Prostate gland (tissue), 2 donors: ENCODE data around the gene IFRD1. TPM values are rescaled to one million over a fixed set of nuclear protein-coding genes. Genes with fewer than 3 reads are reported as not detected.

Experiments
- DNase-seq: peaks from one replicate; pipeline ENCODE4 v3.0.0-alpha.2; 2019; ENCODE audit warnings: low spot score
- H3K27ac ChIP-seq, 2 donors: fragments of 200-600 bp; sonication (generic); 2 replicates each; pipeline ENCODE4 v1.5.1; 2017 to 2019
- H3K27me3 ChIP-seq: fragments of 200-600 bp; sonication (generic); replicated peaks from 2 replicates; pipeline ENCODE4 v1.5.1; 2019; ENCODE audit not compliant: insufficient read depth
- H3K36me3 ChIP-seq, 2 donors: fragments of 200-600 bp; sonication (generic); 1 replicate in 1 of 2; 2 replicates in 1 of 2; pipeline versions ENCODE4 v1.5.1 to v1.8.1; 2017 to 2019
- H3K4me1 ChIP-seq: fragments of 200-600 bp; sonication (generic); replicated peaks from 2 replicates; pipeline ENCODE4 v1.5.1; 2019
- H3K4me3 ChIP-seq, 2 donors: fragments of 200-600 bp; sonication (generic); 2 replicates each; pipeline ENCODE4 v1.5.1; 2017 to 2019
- H3K9me3 ChIP-seq: fragments of 200-600 bp; sonication (generic); 2 replicates; pipeline ENCODE4 v1.5.1; 2017
- POLR2A ChIP-seq: fragments of 450-650 bp; IDR thresholded peaks from one replicate; pipeline ENCODE4 v1.6.1; 2016; ENCODE audit warnings: antibody characterized with exemption, mild to moderate bottlenecking
- POLR2AphosphoS5 ChIP-seq: sonication (generic); formaldehyde crosslinking; IDR thresholded peaks from one replicate; pipeline ENCODE4 v1.6.1; 2017; ENCODE audit warnings: antibody characterized with exemption
- WGBS: methylation state at CpG from one replicate; pipeline ENCODE4 v1.1.5; 2018; 5-methylcytosine and 5-hydroxymethylcytosine counted together
- intact Hi-C: fragments of 100-400 bp; cut with DNase I; formaldehyde crosslinking; loops from one replicate; pipeline ENCODE4 v1.14.2; 2022
- total RNA-seq, 2 donors: library from RNA; depleted of rRNA; stranded (reverse); fragments of >200 nt; gene quantifications; one replicate each; pipeline ENCODE4 v1.1.0, GENCODE V29; 2016
- TF ChIP-seq, protein P1 (sequence below), 4 experiments: fragments of 200-600 bp in 2 of 4; fragments of 450-650 bp in 2 of 4; sonication (generic) in 2 of 4; IDR thresholded peaks; 1 replicate in 3 of 4; 2 replicates in 1 of 4; pipeline ENCODE4 v1.5.1; 2016 to 2019; ENCODE audit warnings: antibody characterized with exemption in 4 of 4, mild to moderate bottlenecking in 2 of 4, moderate library complexity in 2 of 4

Gene IFRD1
- total RNA-seq, 2 donors from 2014 or later: 57.5 to 58.5 TPM

DNA sequence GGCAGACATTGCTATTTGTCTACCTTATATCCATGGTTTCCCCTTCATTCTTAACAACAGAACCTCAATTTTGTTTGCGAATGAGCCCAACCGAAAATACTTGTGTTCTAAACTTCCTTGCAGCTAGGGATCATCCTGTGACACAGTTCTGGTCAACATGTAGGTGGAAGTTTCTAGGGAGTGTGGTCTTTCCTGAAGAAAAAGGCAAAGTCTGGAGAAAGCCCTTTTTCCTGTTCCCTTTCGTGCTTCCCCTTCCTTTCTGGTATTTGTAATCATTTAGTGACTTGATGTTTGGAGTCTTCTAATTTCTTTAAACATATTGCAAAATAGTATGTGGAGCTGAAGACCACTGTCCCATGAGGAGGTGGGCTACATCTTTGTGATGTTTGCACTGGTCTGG is 2.9 kb upstream of the IFRD1 start:
- H3K4me3 ChIP-seq: no peak overlapping the region
- intact Hi-C loops: no loop called here
- peaks cover 9% of the 10 kb centered on the region for H3K4me1 ChIP-seq
- H3K9me3 ChIP-seq: no peaks in the 10 kb centered on the region
- 95% methylated on average over 3 of the region's 3 CpGs for WGBS
- H3K27me3 ChIP-seq: no peaks in the 10 kb centered on the region
- H3K27ac ChIP-seq: no peak overlapping the region
- no peak for TF ChIP-seq POLR2A
- TF ChIP-seq POLR2AphosphoS5: no peak
- TF ChIP-seq, protein P1, sequence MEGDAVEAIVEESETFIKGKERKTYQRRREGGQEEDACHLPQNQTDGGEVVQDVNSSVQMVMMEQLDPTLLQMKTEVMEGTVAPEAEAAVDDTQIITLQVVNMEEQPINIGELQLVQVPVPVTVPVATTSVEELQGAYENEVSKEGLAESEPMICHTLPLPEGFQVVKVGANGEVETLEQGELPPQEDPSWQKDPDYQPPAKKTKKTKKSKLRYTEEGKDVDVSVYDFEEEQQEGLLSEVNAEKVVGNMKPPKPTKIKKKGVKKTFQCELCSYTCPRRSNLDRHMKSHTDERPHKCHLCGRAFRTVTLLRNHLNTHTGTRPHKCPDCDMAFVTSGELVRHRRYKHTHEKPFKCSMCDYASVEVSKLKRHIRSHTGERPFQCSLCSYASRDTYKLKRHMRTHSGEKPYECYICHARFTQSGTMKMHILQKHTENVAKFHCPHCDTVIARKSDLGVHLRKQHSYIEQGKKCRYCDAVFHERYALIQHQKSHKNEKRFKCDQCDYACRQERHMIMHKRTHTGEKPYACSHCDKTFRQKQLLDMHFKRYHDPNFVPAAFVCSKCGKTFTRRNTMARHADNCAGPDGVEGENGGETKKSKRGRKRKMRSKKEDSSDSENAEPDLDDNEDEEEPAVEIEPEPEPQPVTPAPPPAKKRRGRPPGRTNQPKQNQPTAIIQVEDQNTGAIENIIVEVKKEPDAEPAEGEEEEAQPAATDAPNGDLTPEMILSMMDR (IDR thresholded peaks at IDR 0.05): no peak
- H3K36me3 ChIP-seq: no peaks in the 10 kb centered on the region
- DNase-seq: no peak

DNA sequence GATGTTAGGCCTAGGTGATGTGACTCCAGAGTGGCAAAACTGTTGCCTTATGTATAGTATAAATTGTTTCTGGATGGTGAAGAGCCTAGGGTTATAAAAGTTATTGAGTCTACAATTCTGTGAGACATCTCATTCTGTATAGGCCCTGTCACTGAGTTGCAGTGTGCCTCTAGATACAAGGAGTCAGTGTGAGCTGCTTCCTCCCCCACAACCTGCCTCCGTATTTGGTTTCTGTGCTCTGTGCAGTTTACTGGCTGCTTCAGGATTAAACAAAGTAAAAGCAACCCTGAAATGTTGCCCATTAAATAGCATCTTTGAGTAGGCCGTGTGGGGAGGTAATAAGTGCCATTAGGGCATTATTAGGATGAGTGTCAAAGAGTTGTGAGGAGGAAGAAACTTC is 1.9 kb upstream of the IFRD1 start:
- Histone ChIP-seq H3K36me3 (no peaks in the 10 kb centered on the region), H3K27ac (peak overlapping the region; percentile 95 to 99), H3K4me3 (no peak overlapping the region), H3K9me3 (no peaks in the 10 kb centered on the region), H3K27me3 (no peaks in the 10 kb centered on the region), H3K4me1 (peaks cover 9% of the 10 kb centered on the region)
- TF ChIP-seq POLR2AphosphoS5 (no peak), POLR2A (no peak)
- TF ChIP-seq, protein P1 (IDR thresholded peaks at IDR 0.05): no peak
- DNase-seq: no peak
- intact Hi-C loops: no loop called here
- 53% methylated on average over 2 of the region's 2 CpGs for WGBS

DNA sequence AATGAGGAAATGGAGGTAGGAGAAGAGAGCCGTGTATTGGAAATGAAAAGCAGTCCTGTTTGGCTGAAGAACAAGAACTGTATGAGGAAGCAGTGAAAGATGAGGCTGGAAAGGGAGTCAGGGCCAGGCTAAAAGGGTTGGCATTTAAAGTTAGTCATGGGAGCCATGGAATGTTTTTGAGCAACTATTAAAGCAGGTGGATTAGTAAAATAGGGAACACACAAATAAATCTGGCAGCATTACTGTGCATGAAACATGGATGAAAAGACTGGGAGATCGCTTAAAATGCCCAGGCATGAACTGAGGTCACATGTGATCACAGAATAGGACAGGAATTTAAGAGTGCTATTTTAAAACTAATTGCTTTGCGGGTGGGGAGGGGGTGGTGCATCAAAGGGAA is 1.4 kb upstream of the IFRD1 start:
- 65% methylated on average over 3 of the region's 3 CpGs for WGBS
- intact Hi-C loops: no loop called here
- no peaks in the 10 kb centered on the region for H3K9me3 ChIP-seq
- no peak for DNase-seq
- peaks cover 9% of the 10 kb centered on the region for H3K4me1 ChIP-seq
- H3K36me3 ChIP-seq: no peaks in the 10 kb centered on the region
- H3K4me3 ChIP-seq: no peak overlapping the region
- TF ChIP-seq POLR2AphosphoS5: no peak
- TF ChIP-seq POLR2A: no peak
- TF ChIP-seq, protein P1 (IDR thresholded peaks at IDR 0.05): no peak
- H3K27ac ChIP-seq: peak overlapping the region; percentile 95 to 99
- no peaks in the 10 kb centered on the region for H3K27me3 ChIP-seq

DNA sequence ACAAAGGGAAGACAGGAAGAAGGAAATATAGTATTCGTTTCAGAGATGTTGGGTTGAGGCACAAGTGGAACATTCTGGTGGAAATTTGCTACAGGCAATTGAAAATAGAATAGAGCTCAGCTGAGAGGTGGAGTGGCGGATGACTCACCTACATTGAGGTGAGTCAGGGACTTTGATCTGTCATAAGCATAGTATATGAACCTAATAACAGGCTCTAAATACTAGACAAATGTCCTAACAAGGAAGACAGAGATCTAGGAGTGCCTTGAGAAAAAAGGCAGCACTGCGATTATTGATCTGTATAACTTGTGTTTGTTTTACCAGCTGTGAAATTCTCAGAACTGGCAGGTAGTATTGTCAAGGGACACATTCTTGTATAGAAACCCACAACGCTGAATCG is 907 bp upstream of the IFRD1 start:
- TF ChIP-seq POLR2A (no peak), POLR2AphosphoS5 (no peak)
- TF ChIP-seq, protein P1 (IDR thresholded peaks at IDR 0.05): no peak
- Histone ChIP-seq H3K27me3 (no peaks in the 10 kb centered on the region), H3K9me3 (no peaks in the 10 kb centered on the region), H3K27ac (peak overlapping the region; percentile 95 to 99), H3K4me1 (peaks cover 9% of the 10 kb centered on the region), H3K4me3 (peak overlapping the region; percentile 76 to 98), H3K36me3 (no peaks in the 10 kb centered on the region)
- intact Hi-C loops: no loop called here
- no peak for DNase-seq
- 39% methylated on average over 5 of the region's 5 CpGs for WGBS
